GM12878 (cell line): ENCODE data around the gene CFAP90. TPM values are rescaled to one million over a fixed set of nuclear protein-coding genes. Genes with fewer than 3 reads are reported as not detected.

Experiments used
- ATAC-seq: fragments of 200-7000 bp; cut with Tn5 transposase; 3 replicates; pipeline ENCODE4 v1.9.1; 2020; ENCODE audit warnings: mild to moderate bottlenecking, moderate library complexity
- BruUV-seq: library from RNA; stranded (reverse); fragments of 400-500 nt; replicated peaks from 2 replicates; lab custom pipeline; 2021; lab: Mats Ljungman, UMichigan
- CTCF ChIA-PET: fragments of 300-600 bp; sonication (Branson Sonifier 250); formaldehyde crosslinking; extraction: SDS; loops from one replicate; lab custom pipeline; 2021; ENCODE audit warnings: inconsistent platforms; lab: Yijun Ruan, JAX
- POLR2A ChIA-PET: fragments of 350-600 bp; formaldehyde crosslinking; extraction: SDS; loops from one replicate; lab custom pipeline; 2021; ENCODE audit warnings: inconsistent platforms; lab: Charles Lee
- RAD21 ChIA-PET: fragments of 300-600 bp; sonication (Branson Sonifier 250); formaldehyde crosslinking; loops from one replicate; lab custom pipeline; 2023; ENCODE audit warnings: antibody characterized with exemption; ENCODE audit not compliant: unreplicated experiment; lab: Charles Lee
- SMC1A ChIA-PET: fragments of 300-600 bp; sonication (Branson Sonifier 250); formaldehyde crosslinking; loops from one replicate; lab custom pipeline; 2023; ENCODE audit not compliant: unreplicated experiment, uncharacterized antibody; lab: Charles Lee
- DNase-seq: peaks from one replicate; pipeline ENCODE4 v3.0.0-alpha.2; 2011; ENCODE audit warnings: low read depth, low spot score
- FAIRE-seq: peaks from 3 replicates; lab custom pipeline; 2011; peaks lifted over from hg19 to GRCh38; lab: Jason Lieb, UNC
- H2AFZ ChIP-seq: 2 replicates; pipeline ENCODE4 v1.6.0; 2011; ENCODE audit warnings: low read depth, low read length, control low read depth; ENCODE audit not compliant: control insufficient read depth
- H3K27ac ChIP-seq: 2 replicates; pipeline ENCODE4 v1.5.1; 2011; ENCODE audit warnings: control low read depth; ENCODE audit not compliant: control insufficient read depth, insufficient read depth
- H3K27me3 ChIP-seq, 2 experiments: replicated peaks in 1 of 2; 2 replicates each; pipeline versions ENCODE4 v1.6.0 to v1.6.1; 2011; ENCODE audit warnings: low read length in 1 of 2; ENCODE audit not compliant: control insufficient read depth in 2 of 2, insufficient read depth in 2 of 2
- H3K36me3 ChIP-seq, 2 experiments: 2 replicates each; pipeline ENCODE4 v1.5.1; 2011; ENCODE audit warnings: low read length in 1 of 2; ENCODE audit not compliant: control insufficient read depth in 2 of 2, insufficient read depth in 2 of 2
- H3K4me1 ChIP-seq: 2 replicates; pipeline ENCODE4 v1.6.1; 2011; ENCODE audit warnings: mild to moderate bottlenecking, low read length, moderate library complexity, mixed read lengths; ENCODE audit not compliant: control insufficient read depth, insufficient read depth
- H3K4me2 ChIP-seq: 2 replicates; pipeline ENCODE4 v1.6.0; 2011; ENCODE audit warnings: control low read depth; ENCODE audit not compliant: control insufficient read depth, insufficient read depth
- H3K4me3 ChIP-seq: fragments of 200-600 bp; sonication (generic); 2 replicates; pipeline ENCODE4 v1.5.1; 2016
- H3K79me2 ChIP-seq: 2 replicates; pipeline ENCODE4 v1.6.0; 2011; ENCODE audit warnings: low read length; ENCODE audit not compliant: control insufficient read depth, insufficient read depth
- H3K9ac ChIP-seq: 2 replicates; pipeline ENCODE4 v1.8.0; 2011; ENCODE audit warnings: low read length, control low read depth, mixed read lengths; ENCODE audit not compliant: control insufficient read depth, insufficient read depth
- H3K9me3 ChIP-seq: replicated peaks from 3 replicates; pipeline ENCODE4 v1.5.1; 2011; ENCODE audit warnings: mild to moderate bottlenecking, low read length; ENCODE audit not compliant: control insufficient read depth, insufficient read depth
- H4K20me1 ChIP-seq: 2 replicates; pipeline ENCODE4 v1.6.0; 2011; ENCODE audit not compliant: control insufficient read depth, insufficient read depth
- BRCA1 ChIP-seq: IDR thresholded peaks from 2 replicates; pipeline ENCODE4 v1.6.1; 2011; ENCODE audit warnings: low read depth, low read length, improper control_type of control experiment
- EZH2 ChIP-seq: IDR thresholded peaks from 2 replicates; pipeline ENCODE4 v1.6.1; 2012; ENCODE audit warnings: low read depth, mild to moderate bottlenecking, control low read depth, inconsistent platforms, low read length, borderline replicate concordance; ENCODE audit not compliant: control insufficient read depth
- GATAD2B ChIP-seq: fragments of 450-650 bp; conservative IDR thresholded peaks from 2 replicates; pipeline ENCODE4 v1.6.1; 2017; ENCODE audit warnings: low read depth, mild to moderate bottlenecking, moderate library complexity
- RAD21 ChIP-seq: IDR thresholded peaks from 2 replicates; pipeline ENCODE4 v1.6.1; 2011; ENCODE audit warnings: mild to moderate bottlenecking, low read depth, low read length, moderate library complexity; ENCODE audit not compliant: insufficient read depth
- RUNX3 ChIP-seq: IDR thresholded peaks from 2 replicates; pipeline ENCODE4 v1.6.1; 2012; ENCODE audit warnings: low read length, inconsistent platforms
- SMC3 ChIP-seq: IDR thresholded peaks from 2 replicates; pipeline ENCODE4 v1.6.1; 2011; ENCODE audit warnings: low read length, improper control_type of control experiment, borderline replicate concordance
- SPI1 ChIP-seq: IDR thresholded peaks from 2 replicates; pipeline ENCODE4 v1.6.1; 2011; ENCODE audit warnings: low read depth, mild to moderate bottlenecking, low read length, moderate library complexity, borderline replicate concordance; ENCODE audit not compliant: insufficient read depth
- SREBF2 ChIP-seq: IDR thresholded peaks from 2 replicates; pipeline ENCODE4 v1.6.1; 2012; ENCODE audit warnings: mild to moderate bottlenecking, low read length
- STAT3 ChIP-seq: IDR thresholded peaks from 2 replicates; pipeline ENCODE4 v1.6.1; 2011; ENCODE audit warnings: low read depth, low read length, improper control_type of control experiment
- SUZ12 ChIP-seq: fragments of 200-600 bp; sonication (generic); IDR thresholded peaks from one replicate; pipeline ENCODE4 v1.6.1; 2018; ENCODE audit warnings: antibody characterized with exemption, mild to moderate bottlenecking; ENCODE audit not compliant: unreplicated experiment
- ZNF24 ChIP-seq: fragments of 450-650 bp; IDR thresholded peaks from 2 replicates; pipeline ENCODE4 v1.6.1; 2017; ENCODE audit warnings: antibody characterized with exemption, mild to moderate bottlenecking
- WGBS: methylation state at CpG from one replicate; pipeline ENCODE4 v1.1.6; 2016; ENCODE audit warnings: low lambda C conversion rate; ENCODE audit not compliant: insufficient replicate concordance, insufficient coverage; ENCODE audit errors: missing lambda C conversion rate; 5-methylcytosine and 5-hydroxymethylcytosine counted together
- in situ Hi-C: fragments of 300-500 bp; cut with MboI; formaldehyde crosslinking; loops from 9 replicates; pipeline ENCODE4 v1.14.3; 2018; ENCODE audit warnings: mixed read lengths
- intact Hi-C: fragments of 100-400 bp; cut with micrococcal nuclease; formaldehyde crosslinking; loops from one replicate; pipeline ENCODE4 v1.14.2; 2022; ENCODE audit not compliant: unreplicated experiment
- polyA plus RNA-seq, 11 experiments: library from polyadenylated mRNA; depleted of rRNA in 4 of 11; unstranded in 6 of 11; stranded (reverse) in 5 of 11; fragments of >200 nt; fragmentation: Nextera tagmentation in 4 of 11; fragmentation: Illumina TruSeq in 1 of 11; extraction: Ambion mirVana in 4 of 11; extraction: Trizol in 1 of 11; gene quantifications; 1 replicate in 1 of 11; 2 replicates in 10 of 11; pipeline versions ENCODE4 v1.2.1 to v1.2.3, GENCODE V29; 2011 to 2016; ENCODE audit warnings: inconsistent platforms in 2 of 11, missing spikeins in 2 of 11, low read depth in 1 of 11
- total RNA-seq, 4 experiments: library from RNA; depleted of rRNA in 3 of 4; stranded (reverse); fragments of >200 nt in 3 of 4; fragmentation: Illumina TruSeq in 1 of 4; extraction: Trizol in 1 of 4; gene quantifications; 2 replicates each; pipeline versions ENCODE4 v1.2.1 to v1.2.3, GENCODE V29; 2013 to 2021
- TF ChIP-seq, protein P1 (sequence below): fragments of 150-350 bp; IDR thresholded peaks from 2 replicates; pipeline ENCODE4 v1.6.1; 2016; ENCODE audit warnings: low read depth, low read length
- TF ChIP-seq, protein P2 (sequence below): IDR thresholded peaks from 2 replicates; pipeline ENCODE4 v1.6.1; 2012; ENCODE audit warnings: low read depth, low read length, improper control_type of control experiment
- TF ChIP-seq, protein P3 (sequence below), 3 experiments: IDR thresholded peaks in 2 of 3; conservative IDR thresholded peaks in 1 of 3; 2 replicates each; pipeline ENCODE4 v1.5.1; 2011; ENCODE audit warnings: low read depth in 3 of 3, low read length in 3 of 3, mild to moderate bottlenecking in 3 of 3, control low read depth in 2 of 3, moderate library complexity in 2 of 3, inconsistent platforms in 1 of 3, mixed read lengths in 1 of 3; ENCODE audit not compliant: control insufficient read depth in 2 of 3, insufficient read depth in 1 of 3; ENCODE audit errors: extremely low read depth in 1 of 3

CFAP90 gene
- total and polyA plus RNA-seq, 10 of the 15 experiments (the other 5 are each of a cell fraction or from before 2014, with no cell fraction given), result not detected

DNA sequence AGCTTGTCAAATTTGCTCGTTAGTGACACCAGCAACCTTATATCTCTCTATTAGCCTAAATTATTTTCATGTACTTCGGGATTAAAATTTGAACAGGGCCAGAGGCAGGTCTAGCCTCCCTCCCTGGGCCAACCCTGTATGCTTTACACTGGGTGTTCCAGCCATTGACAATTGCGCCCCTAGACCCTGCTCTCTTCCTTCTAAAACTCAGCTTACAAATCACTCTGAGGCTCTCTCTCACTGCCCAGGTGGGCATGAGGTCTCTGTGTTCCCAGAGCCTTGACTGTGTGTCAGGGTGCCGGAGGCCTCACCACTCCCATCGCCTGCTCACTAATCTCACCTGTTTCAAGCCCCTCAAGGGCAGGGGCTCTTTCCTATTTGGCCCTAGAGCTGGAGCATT lies 6.4 kb upstream of the CFAP90 start (continued):
- TF ChIP-seq, protein P1, sequence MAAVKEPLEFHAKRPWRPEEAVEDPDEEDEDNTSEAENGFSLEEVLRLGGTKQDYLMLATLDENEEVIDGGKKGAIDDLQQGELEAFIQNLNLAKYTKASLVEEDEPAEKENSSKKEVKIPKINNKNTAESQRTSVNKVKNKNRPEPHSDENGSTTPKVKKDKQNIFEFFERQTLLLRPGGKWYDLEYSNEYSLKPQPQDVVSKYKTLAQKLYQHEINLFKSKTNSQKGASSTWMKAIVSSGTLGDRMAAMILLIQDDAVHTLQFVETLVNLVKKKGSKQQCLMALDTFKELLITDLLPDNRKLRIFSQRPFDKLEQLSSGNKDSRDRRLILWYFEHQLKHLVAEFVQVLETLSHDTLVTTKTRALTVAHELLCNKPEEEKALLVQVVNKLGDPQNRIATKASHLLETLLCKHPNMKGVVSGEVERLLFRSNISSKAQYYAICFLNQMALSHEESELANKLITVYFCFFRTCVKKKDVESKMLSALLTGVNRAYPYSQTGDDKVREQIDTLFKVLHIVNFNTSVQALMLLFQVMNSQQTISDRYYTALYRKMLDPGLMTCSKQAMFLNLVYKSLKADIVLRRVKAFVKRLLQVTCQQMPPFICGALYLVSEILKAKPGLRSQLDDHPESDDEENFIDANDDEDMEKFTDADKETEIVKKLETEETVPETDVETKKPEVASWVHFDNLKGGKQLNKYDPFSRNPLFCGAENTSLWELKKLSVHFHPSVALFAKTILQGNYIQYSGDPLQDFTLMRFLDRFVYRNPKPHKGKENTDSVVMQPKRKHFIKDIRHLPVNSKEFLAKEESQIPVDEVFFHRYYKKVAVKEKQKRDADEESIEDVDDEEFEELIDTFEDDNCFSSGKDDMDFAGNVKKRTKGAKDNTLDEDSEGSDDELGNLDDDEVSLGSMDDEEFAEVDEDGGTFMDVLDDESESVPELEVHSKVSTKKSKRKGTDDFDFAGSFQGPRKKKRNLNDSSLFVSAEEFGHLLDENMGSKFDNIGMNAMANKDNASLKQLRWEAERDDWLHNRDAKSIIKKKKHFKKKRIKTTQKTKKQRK, result no peak
- TF ChIP-seq ZNF24 (no peak), GATAD2B (no peak)

DNA sequence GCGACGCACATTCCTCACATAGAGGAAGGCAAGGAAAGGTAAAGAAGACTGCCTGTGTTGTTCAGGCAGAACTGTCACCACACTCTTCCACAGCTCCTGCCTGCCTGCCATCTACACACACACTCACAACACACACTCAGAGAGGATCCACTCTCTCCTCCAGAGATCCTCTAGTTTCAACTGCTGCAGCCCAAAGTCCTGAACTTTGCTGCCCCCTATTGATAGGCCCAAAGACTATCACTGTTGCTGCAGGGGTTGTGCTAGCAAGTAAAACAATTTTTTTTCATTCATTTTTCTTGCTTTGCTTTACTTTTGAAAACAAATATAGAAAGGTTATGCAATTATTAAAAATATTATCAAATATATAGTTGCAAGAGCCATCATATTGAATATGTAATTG lies 5.9 kb upstream of the CFAP90 start:
- Histone ChIP-seq H3K36me3 (peaks cover 0 to 15% of the 10 kb centered on the region in 2 experiments; a peak in 3 of 4 replicates), H3K27ac (no peak overlapping the region), H3K4me2 (no peak overlapping the region), H4K20me1 (no peaks in the 10 kb centered on the region), H3K27me3 (no peaks in the 10 kb centered on the region), H3K9ac (no peak overlapping the region), H3K4me1 (no peaks in the 10 kb centered on the region), H3K79me2 (no peaks in the 10 kb centered on the region), H2AFZ (no peak overlapping the region), H3K9me3 (no peaks in the 10 kb centered on the region), H3K4me3 (no peak overlapping the region)
- no TSS peak for BruUV-seq
- FAIRE-seq (peak; percentile 41), ATAC-seq (peak; percentile 76), DNase-seq (no peak)
- in situ Hi-C loops (no loop called here), intact Hi-C loops (no loop called here)
- no peak for TF ChIP-seq EZH2
- no peak for TF ChIP-seq SPI1
- no peak for TF ChIP-seq RUNX3
- TF ChIP-seq SMC3, result peak; percentile 17; the same call in 1 of the 2 replicates
- no peak for TF ChIP-seq BRCA1
- TF ChIP-seq SREBF2, result no peak
- no peak for TF ChIP-seq SUZ12
- TF ChIP-seq, protein P2, sequence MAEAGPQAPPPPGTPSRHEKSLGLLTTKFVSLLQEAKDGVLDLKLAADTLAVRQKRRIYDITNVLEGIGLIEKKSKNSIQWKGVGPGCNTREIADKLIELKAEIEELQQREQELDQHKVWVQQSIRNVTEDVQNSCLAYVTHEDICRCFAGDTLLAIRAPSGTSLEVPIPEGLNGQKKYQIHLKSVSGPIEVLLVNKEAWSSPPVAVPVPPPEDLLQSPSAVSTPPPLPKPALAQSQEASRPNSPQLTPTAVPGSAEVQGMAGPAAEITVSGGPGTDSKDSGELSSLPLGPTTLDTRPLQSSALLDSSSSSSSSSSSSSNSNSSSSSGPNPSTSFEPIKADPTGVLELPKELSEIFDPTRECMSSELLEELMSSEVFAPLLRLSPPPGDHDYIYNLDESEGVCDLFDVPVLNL, result no peak
- TF ChIP-seq RAD21, result peak; percentile 60; the same call in 1 of the 2 replicates
- TF ChIP-seq STAT3, result no peak
- TF ChIP-seq, protein P3, sequence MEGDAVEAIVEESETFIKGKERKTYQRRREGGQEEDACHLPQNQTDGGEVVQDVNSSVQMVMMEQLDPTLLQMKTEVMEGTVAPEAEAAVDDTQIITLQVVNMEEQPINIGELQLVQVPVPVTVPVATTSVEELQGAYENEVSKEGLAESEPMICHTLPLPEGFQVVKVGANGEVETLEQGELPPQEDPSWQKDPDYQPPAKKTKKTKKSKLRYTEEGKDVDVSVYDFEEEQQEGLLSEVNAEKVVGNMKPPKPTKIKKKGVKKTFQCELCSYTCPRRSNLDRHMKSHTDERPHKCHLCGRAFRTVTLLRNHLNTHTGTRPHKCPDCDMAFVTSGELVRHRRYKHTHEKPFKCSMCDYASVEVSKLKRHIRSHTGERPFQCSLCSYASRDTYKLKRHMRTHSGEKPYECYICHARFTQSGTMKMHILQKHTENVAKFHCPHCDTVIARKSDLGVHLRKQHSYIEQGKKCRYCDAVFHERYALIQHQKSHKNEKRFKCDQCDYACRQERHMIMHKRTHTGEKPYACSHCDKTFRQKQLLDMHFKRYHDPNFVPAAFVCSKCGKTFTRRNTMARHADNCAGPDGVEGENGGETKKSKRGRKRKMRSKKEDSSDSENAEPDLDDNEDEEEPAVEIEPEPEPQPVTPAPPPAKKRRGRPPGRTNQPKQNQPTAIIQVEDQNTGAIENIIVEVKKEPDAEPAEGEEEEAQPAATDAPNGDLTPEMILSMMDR (IDR thresholded peaks at IDR 0.05 in 2 of 3, conservative IDR thresholded peaks at IDR 0.05 in 1 of 3; ENCODE audit: control insufficient read depth in 2 of 3, extremely low read depth in 1 of 3, insufficient read depth in 1 of 3, low read depth in 3 of 3, low read length in 3 of 3), result peak; percentile 54 to 63 (median 54); a peak in 4 of 6 replicates
- RAD21 ChIA-PET, result no interaction called here
- POLR2A ChIA-PET, result no interaction called here
- SMC1A ChIA-PET, result interaction anchor here (0.6 to 1.0 kb wide), 2 partner anchors 18 to 103 kb away, joined by 3 read pairs; no protein-coding TSS in a partner anchor
- CTCF ChIA-PET, result interaction anchor here (0.6 to 2.2 kb wide), 5 partner anchors 13 to 501 kb away, joined by 3 to 8 read pairs (median 5); no protein-coding TSS in a partner anchor
- WGBS, result 89% methylated on average over 2 of the region's 2 CpGs
